AG20443 (cell line): ENCODE results near the gene GRIA3.
A peak's percentile ranks its signal among the peaks of the same experiment; 100 is the strongest.
"Not testable (repeated sequence)": the region's sequence is repeated elsewhere in the genome, so short reads cannot be mapped to it uniquely, and the experiment has no call there.

ENCODE experiments used
- DNase-seq: peaks from one replicate; pipeline ENCODE4 v3.0.0; 2012; ENCODE audit warnings: low spot score, mixed read lengths

The GRIA3 gene

GRCh38 chrX:123274796-123275195 is 90.7 kb downstream of the GRIA3 start:
- DNase-seq, result no peak

DNA sequence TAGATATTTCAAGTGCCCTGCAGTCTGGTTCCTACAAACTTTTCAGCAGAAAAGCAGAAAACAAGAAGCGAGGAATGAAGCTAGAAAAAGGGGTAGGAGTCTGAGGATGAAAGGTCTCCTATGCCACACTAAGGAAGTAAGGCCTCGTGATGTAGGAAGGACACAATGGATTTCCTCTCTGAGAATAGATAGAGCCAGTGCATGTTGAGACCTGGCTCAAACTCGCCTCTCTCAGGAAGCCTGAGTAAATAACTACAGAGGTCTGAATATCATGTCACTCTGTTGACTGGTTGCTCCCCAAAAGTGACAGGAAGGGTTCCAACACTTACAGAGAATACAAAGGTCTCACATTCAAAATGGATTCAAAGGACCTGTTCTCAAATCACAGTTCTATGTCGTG is 93.3 kb downstream of the GRIA3 start:
- no peak for DNase-seq

GRCh38 chrX:123277821-123278220 is 93.7 kb downstream of the GRIA3 start:
- no peak for DNase-seq

DNA sequence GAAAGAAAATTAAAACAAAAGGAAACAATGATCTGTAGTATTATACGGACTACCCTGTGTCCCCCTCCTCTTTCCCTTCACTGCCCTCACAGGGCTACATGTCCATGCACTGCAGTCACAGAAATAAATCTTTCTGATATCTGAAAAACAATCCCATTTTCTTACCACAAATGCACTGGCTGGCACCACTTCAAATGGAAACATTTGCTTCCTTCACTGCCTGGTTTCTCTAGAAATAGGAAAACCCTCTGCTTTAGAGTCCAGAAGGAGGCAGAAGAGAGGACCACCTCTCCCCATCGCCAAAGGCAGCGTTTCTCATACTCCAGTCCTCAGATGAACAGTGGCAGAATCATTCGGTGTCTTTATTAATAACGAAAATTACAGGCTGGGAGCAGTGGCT is 98.2 kb downstream of the GRIA3 start:
- no peak for DNase-seq

DNA sequence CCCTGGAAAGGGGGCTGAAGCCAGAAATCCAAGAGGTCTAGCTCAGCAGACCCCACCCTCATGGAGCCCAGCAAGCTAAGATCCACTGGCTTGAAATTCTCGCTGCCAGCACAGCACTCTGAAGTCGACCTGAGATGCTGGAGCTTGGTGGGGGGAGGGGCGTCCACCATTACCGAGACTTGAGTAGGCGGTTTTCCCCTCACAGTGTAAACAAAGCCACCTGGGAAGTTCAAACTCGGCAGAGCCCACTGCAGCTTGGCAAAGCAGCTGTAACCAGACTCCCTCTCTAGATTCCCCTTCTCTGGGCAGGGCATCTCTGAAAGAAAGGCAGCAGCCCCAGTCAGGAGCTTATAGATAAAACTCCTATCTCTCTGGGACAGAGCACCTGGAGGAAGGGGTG is 99.3 kb downstream of the GRIA3 start:
- not testable (repeated sequence) for DNase-seq

- DNase-seq, result no peak
Observed at GRCh38 chrX:123291623-123292022, 107.5 kb downstream of the GRIA3 start.

DNA sequence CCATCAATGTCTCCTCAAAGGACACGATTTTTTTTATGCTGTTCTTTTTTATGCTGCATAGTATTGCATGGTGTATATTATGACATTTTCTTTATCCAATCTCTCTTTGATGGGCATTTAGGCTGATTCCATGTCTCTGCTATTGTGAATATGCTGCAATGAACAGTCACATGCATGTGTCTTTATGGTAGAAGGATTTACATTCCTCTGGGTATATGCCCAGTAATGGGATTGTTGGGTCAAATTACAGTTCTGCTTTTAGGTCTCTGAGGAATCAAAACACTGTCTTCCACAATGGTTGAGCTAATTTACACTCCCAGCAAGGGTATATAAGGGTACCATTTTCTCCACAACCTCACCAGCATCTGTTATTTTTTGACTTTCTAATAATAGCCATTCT is 113.9 kb downstream of the GRIA3 start:
- no peak for DNase-seq

GRCh38 chrX:123303429-123303828 is 119.4 kb downstream of the GRIA3 start:
- no peak for DNase-seq

DNA sequence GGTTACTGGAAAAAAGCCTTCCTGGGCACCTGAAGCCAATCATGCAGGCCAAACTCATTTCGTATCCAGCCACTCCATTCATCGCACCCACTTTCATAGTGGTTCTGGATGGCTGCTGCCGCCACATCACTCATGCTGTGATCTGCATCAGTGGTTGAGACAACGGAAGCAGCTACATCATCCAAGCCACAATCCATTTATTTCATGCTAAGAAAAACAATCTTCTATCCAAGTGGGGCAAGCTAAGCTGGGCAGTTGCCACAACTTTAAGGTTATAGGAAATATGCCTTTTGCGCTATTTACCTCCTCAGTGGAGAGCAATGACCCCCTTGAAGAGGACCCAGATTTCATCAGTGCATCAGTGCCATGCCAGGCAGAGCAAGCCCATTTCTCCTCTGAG is 124.6 kb downstream of the GRIA3 start:
- DNase-seq, result no peak

DNA sequence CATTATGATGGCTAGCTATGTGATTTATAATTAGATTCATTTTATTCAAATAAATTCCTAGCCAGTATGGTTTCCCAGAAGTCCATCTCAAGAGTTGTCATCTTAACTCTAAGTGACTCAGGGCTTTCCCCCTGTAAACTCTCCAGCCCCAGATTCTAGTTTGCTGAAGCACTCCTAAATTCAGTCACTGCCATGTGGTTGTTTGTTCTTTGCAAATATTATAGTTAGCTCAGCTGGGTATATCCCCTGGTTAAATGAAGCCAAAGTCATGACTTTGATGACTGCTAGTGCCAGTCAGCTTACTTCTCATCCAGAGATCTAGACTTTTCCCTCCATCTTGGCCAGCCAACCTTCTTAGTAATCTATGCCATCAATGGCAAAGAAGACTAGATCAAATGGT is 126.0 kb downstream of the GRIA3 start:
- DNase-seq, result no peak

DNA sequence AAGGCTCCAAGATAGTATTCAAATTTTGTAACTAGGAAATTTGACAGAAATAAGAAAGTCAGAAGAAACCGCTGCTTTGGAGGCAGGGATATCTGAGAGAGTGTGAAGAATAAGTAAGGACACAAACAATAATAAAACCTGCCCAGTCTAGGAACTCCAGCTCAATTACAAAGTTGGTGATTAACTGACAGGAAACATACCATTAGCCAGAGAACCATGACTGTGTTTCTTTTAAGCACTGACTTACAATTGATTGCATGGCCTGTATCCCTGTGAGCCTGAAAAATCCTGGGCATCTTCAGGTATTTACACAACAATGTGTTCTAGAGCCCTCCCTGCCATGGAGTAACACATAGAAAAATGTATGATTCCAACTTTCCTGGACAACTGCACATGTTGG is 127.4 kb downstream of the GRIA3 start:
- DNase-seq, result no peak

GRCh38 chrX:123313486-123313885 is 129.4 kb downstream of the GRIA3 start:
- DNase-seq, result no peak

DNA sequence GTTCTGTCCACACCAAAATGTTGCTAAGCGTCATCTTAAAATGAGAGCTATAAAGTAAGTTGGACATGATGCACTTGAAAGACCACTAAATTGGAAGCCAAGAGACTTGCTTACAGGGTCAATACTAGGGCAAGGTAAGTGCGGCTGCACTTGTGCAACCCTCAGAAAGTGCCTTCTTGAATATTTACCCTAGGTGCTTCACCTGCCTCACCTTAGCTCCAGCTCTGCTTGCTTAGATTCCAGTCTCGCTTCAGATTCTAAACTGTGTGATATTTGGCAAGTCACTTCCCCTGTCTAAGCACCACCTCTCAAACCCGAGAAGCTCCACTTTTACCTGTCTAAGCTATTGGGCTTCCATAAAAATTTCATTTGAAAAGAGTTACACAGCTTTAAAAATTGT is 136.5 kb downstream of the GRIA3 start:
- no peak for DNase-seq

GRCh38 chrX:123322536-123322935 is 138.5 kb downstream of the GRIA3 start:
- DNase-seq, result no peak

- DNase-seq, result peak; percentile 6
Observed at GRCh38 chrX:123324625-123325024, 140.5 kb downstream of the GRIA3 start.

- DNase-seq, result peak; percentile 11
Observed at GRCh38 chrX:123330229-123330942, 146.3 kb downstream of the GRIA3 start.

- DNase-seq, result no peak
Observed at GRCh38 chrX:123331349-123331748, 147.3 kb downstream of the GRIA3 start.

- DNase-seq, result no peak
Observed at GRCh38 chrX:123331859-123332258, 147.8 kb downstream of the GRIA3 start.

DNA sequence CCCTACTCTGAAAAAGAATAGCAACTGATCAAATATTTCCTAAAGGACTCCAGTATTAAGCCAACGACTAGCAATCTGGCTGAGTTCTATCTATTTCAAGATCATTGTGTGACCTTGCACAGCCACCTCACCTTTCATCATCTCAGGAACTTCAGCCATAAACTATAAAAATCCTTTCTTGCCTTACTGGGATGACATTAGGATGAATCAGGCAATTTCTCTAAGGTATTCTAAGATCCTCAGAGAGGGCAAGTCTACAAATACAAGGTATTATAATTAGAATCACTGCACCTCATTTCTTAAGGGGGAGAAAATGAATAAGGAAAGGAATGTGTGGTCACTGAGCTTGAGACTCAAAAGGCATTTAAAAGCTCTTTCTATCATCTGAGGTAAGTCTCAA is 152.6 kb downstream of the GRIA3 start:
- DNase-seq, result no peak

DNA sequence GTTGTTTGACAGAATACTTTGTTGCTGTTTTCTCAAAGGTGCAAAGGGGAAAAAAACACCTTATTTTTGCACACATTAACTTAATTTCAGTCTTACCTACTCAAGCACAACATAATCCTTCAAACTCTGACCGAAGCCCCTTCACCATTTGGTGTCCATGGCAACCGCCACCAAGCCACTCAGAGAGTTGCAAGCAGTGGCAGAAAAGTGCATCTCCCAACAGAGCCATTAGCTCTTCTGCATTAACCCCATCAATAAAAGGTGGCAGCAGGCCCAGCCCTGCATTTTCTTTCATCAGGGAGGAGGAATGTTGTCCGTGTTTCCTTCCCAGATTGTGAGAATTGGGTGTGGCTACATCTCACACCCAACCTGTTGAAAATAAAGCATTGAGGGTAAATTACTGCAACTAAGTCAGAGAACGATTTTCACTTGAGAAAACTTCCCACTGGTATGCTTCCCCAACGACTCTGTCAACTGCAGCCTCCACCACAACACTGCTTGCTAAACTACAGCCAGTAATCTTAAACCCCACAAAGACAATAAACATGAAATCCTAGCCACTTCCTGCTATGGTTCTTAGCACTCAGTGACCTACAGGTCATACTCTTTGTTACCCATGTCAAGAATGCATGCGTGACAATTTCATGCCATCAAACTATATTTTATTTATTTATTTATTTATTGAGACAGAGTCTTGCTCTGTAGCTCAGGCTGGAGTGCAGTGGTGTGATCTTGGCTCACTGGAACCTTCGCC is 154.0 kb downstream of the GRIA3 start:
- DNase-seq, result no peak

- DNase-seq, result peak; percentile 50
Observed at GRCh38 chrX:123339221-123339905, 155.3 kb downstream of the GRIA3 start.

GRCh38 chrX:123340696-123341095 is 156.6 kb downstream of the GRIA3 start:
- peak; percentile 24 for DNase-seq

DNA sequence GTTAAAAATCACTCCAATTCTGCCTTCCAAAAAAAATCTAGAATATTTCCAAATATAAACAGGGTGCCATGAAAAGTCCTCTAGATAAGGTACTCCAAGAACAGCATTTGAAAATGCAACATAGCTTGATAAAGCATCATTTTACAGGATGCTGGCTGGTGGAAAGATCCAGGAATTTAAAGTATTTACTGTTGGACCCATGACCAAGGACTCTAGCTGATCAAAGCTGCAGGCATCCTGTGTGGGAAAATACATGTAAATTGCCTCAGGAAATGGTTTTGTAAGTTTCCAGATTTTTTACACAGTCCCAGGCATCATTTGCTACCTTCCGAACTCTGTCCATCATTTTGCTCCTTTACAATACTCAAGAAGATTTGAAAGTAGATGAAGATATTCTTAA is 164.4 kb downstream of the GRIA3 start:
- DNase-seq, result peak; percentile 19
